Measurements from ENCODE around the gene SNX2.
"Not testable (repeated sequence)": the region's sequence is repeated elsewhere in the genome, so short reads cannot be mapped to it uniquely, and the experiment has no call there.

SNX2 gene

GRCh38 chr5:122849771-122850170 lies 74.9 kb downstream of the SNX2 start:
- Histone ChIP-seq H3K4me3 (ENCODE audit: low read depth, low read length) (no peak overlapping the region), H4K8ac (ENCODE audit: low read depth, low read length) (no peak overlapping the region), H3K4me1 (ENCODE audit: control insufficient read depth in 1 of 2, insufficient read depth in 2 of 2, low read length in 2 of 2) (peaks cover 4 to 11% of the 10 kb centered on the region in 2 experiments), H2BK120ac (ENCODE audit: insufficient read depth, low read length, poor library complexity) (no peak overlapping the region), H2AFZ (ENCODE audit: insufficient read depth, low read length, poor library complexity) (no peak overlapping the region), H2BK5ac (ENCODE audit: low read depth, low read length, poor library complexity) (no peak overlapping the region), H3K18ac (ENCODE audit: low read length) (no peak overlapping the region), H3K14ac (ENCODE audit: low read length) (no peak overlapping the region), H3K4ac (ENCODE audit: low read depth, low read length) (no peak overlapping the region), H3K79me2 (ENCODE audit: control insufficient read depth, insufficient read depth, low read length, poor library complexity) (peaks cover 11% of the 10 kb centered on the region), H3K23ac (ENCODE audit: low read length) (no peak overlapping the region), H3K27me3 (ENCODE audit: insufficient read depth, low read length) (no peaks in the 10 kb centered on the region), H2BK12ac (ENCODE audit: low read length) (no peak overlapping the region), H3K4me2 (ENCODE audit: low read length) (no peak overlapping the region), H3K79me1 (ENCODE audit: low read length) (peaks cover 29% of the 10 kb centered on the region), H3K9me3 (ENCODE audit: insufficient read depth, low read depth, low read length) (no peaks in the 10 kb centered on the region), H3K27ac (ENCODE audit: low read depth, low read length) (peak overlapping the region; percentile 47), H4K91ac (ENCODE audit: low read depth, low read length) (no peak overlapping the region), H3K9ac (ENCODE audit: low read length) (no peak overlapping the region), H3K36me3 (ENCODE audit: control insufficient read depth in 1 of 2, insufficient read depth in 2 of 2, low read length in 2 of 2) (no peaks in the 10 kb centered on the region), H4K12ac (ENCODE audit: low read depth, low read length) (no peak overlapping the region), H2AK5ac (ENCODE audit: low read length) (no peak overlapping the region)
- DNase-seq: peak; percentile 46 to 79
- no CpG with 5 or more reads among the region's 1 CpG for WGBS (ENCODE audit: extremely low coverage, insufficient coverage, insufficient read length)

GRCh38 chr5:122857538-122857937 lies 82.7 kb downstream of the SNX2 start:
- DNase-seq; H3K9me3 ChIP-seq (ENCODE audit: insufficient read depth, low read depth, low read length); H2BK120ac ChIP-seq (ENCODE audit: insufficient read depth, low read length, poor library complexity); H3K4me1 ChIP-seq (ENCODE audit: control insufficient read depth in 1 of 2, insufficient read depth in 2 of 2, low read length in 2 of 2); H2BK5ac ChIP-seq (ENCODE audit: low read depth, low read length, poor library complexity); H3K27ac ChIP-seq (ENCODE audit: low read depth, low read length); H3K4ac ChIP-seq (ENCODE audit: low read depth, low read length); H3K79me2 ChIP-seq (ENCODE audit: control insufficient read depth, insufficient read depth, low read length, poor library complexity); H3K9ac ChIP-seq (ENCODE audit: low read length); H4K91ac ChIP-seq (ENCODE audit: low read depth, low read length); H3K4me2 ChIP-seq (ENCODE audit: low read length); H3K18ac ChIP-seq (ENCODE audit: low read length); H4K12ac ChIP-seq (ENCODE audit: low read depth, low read length); H3K36me3 ChIP-seq (ENCODE audit: control insufficient read depth in 1 of 2, insufficient read depth in 2 of 2, low read length in 2 of 2); H2AFZ ChIP-seq (ENCODE audit: insufficient read depth, low read length, poor library complexity); H3K14ac ChIP-seq (ENCODE audit: low read length); H3K79me1 ChIP-seq (ENCODE audit: low read length); H2BK12ac ChIP-seq (ENCODE audit: low read length); H3K4me3 ChIP-seq (ENCODE audit: low read depth, low read length); H3K23ac ChIP-seq (ENCODE audit: low read length); H2AK5ac ChIP-seq (ENCODE audit: low read length); H4K8ac ChIP-seq (ENCODE audit: low read depth, low read length); H3K27me3 ChIP-seq (ENCODE audit: insufficient read depth, low read length): not testable (repeated sequence)
- WGBS (ENCODE audit: extremely low coverage, insufficient coverage, insufficient read length): no CpG with 5 or more reads among the region's 8 CpGs

- no peak overlapping the region for H3K18ac ChIP-seq (ENCODE audit: low read length)
- peaks cover 0 to 2% of the 10 kb centered on the region in 2 experiments for H3K36me3 ChIP-seq (ENCODE audit: control insufficient read depth in 1 of 2, insufficient read depth in 2 of 2, low read length in 2 of 2)
- no peak overlapping the region for H3K9ac ChIP-seq (ENCODE audit: low read length)
- H3K79me1 ChIP-seq (ENCODE audit: low read length): no peaks in the 10 kb centered on the region
- H2BK5ac ChIP-seq (ENCODE audit: low read depth, low read length, poor library complexity): no peak overlapping the region
- H4K91ac ChIP-seq (ENCODE audit: low read depth, low read length): no peak overlapping the region
- H2AFZ ChIP-seq (ENCODE audit: insufficient read depth, low read length, poor library complexity): no peak overlapping the region
- no peaks in the 10 kb centered on the region for H3K27me3 ChIP-seq (ENCODE audit: insufficient read depth, low read length)
- no CpG with 5 or more reads among the region's 1 CpG for WGBS (ENCODE audit: extremely low coverage, insufficient coverage, insufficient read length)
- no peak overlapping the region for H3K14ac ChIP-seq (ENCODE audit: low read length)
- H3K4me1 ChIP-seq (ENCODE audit: control insufficient read depth in 1 of 2, insufficient read depth in 2 of 2, low read length in 2 of 2): no peaks in the 10 kb centered on the region
- no peak overlapping the region for H3K4me3 ChIP-seq (ENCODE audit: low read depth, low read length)
- H2BK12ac ChIP-seq (ENCODE audit: low read length): no peak overlapping the region
- no peaks in the 10 kb centered on the region for H3K9me3 ChIP-seq (ENCODE audit: insufficient read depth, low read depth, low read length)
- H2BK120ac ChIP-seq (ENCODE audit: insufficient read depth, low read length, poor library complexity): no peak overlapping the region
- H4K8ac ChIP-seq (ENCODE audit: low read depth, low read length): no peak overlapping the region
- H3K4me2 ChIP-seq (ENCODE audit: low read length): no peak overlapping the region
- H2AK5ac ChIP-seq (ENCODE audit: low read length): no peak overlapping the region
- H3K27ac ChIP-seq (ENCODE audit: low read depth, low read length): no peak overlapping the region
- no peak overlapping the region for H3K23ac ChIP-seq (ENCODE audit: low read length)
- H3K79me2 ChIP-seq (ENCODE audit: control insufficient read depth, insufficient read depth, low read length, poor library complexity): no peaks in the 10 kb centered on the region
- H4K12ac ChIP-seq (ENCODE audit: low read depth, low read length): no peak overlapping the region
- H3K4ac ChIP-seq (ENCODE audit: low read depth, low read length): no peak overlapping the region
- peak in 1 of 2 donors; percentile 35 for DNase-seq
These were observed 83.6 kb downstream of the SNX2 start for GRCh38 chr5:122858451-122858850.

GRCh38 chr5:122863240-122863639 lies 88.4 kb downstream of the SNX2 start:
- no peak overlapping the region for H3K4me2 ChIP-seq (ENCODE audit: low read length)
- no CpG with 5 or more reads among the region's 2 CpGs for WGBS (ENCODE audit: extremely low coverage, insufficient coverage, insufficient read length)

More at GRCh38 chr5:122863240-122863639, 88.4 kb downstream of the SNX2 start:
- Histone ChIP-seq H3K4me1 (ENCODE audit: control insufficient read depth in 1 of 2, insufficient read depth in 2 of 2, low read length in 2 of 2) (no peaks in the 10 kb centered on the region), H3K79me2 (ENCODE audit: control insufficient read depth, insufficient read depth, low read length, poor library complexity) (no peaks in the 10 kb centered on the region), H3K18ac (ENCODE audit: low read length) (no peak overlapping the region), H3K14ac (ENCODE audit: low read length) (no peak overlapping the region), H4K8ac (ENCODE audit: low read depth, low read length) (no peak overlapping the region), H3K4me3 (ENCODE audit: low read depth, low read length) (no peak overlapping the region), H3K36me3 (ENCODE audit: control insufficient read depth in 1 of 2, insufficient read depth in 2 of 2, low read length in 2 of 2) (peaks cover 2 to 5% of the 10 kb centered on the region in 2 experiments), H4K12ac (ENCODE audit: low read depth, low read length) (no peak overlapping the region), H2BK12ac (ENCODE audit: low read length) (no peak overlapping the region), H3K4ac (ENCODE audit: low read depth, low read length) (no peak overlapping the region), H3K27ac (ENCODE audit: low read depth, low read length) (no peak overlapping the region), H2BK5ac (ENCODE audit: low read depth, low read length, poor library complexity) (no peak overlapping the region), H2AK5ac (ENCODE audit: low read length) (no peak overlapping the region), H3K9ac (ENCODE audit: low read length) (no peak overlapping the region), H3K79me1 (ENCODE audit: low read length) (no peaks in the 10 kb centered on the region), H3K23ac (ENCODE audit: low read length) (no peak overlapping the region), H2BK120ac (ENCODE audit: insufficient read depth, low read length, poor library complexity) (no peak overlapping the region), H3K9me3 (ENCODE audit: insufficient read depth, low read depth, low read length) (no peaks in the 10 kb centered on the region), H4K91ac (ENCODE audit: low read depth, low read length) (no peak overlapping the region), H2AFZ (ENCODE audit: insufficient read depth, low read length, poor library complexity) (no peak overlapping the region), H3K27me3 (ENCODE audit: insufficient read depth, low read length) (no peaks in the 10 kb centered on the region)
- DNase-seq: no peak

Measured in trophoblast cell (in vitro differentiated cells and primary cell).